Thoracic aorta (tissue), 2 donors: ENCODE data around the gene BSG. TPM values are rescaled to one million over a fixed set of nuclear protein-coding genes. Genes with fewer than 3 reads are reported as not detected.

Experiments used
- ATAC-seq: fragments of 150-250 bp; one replicate; pipeline ENCODE4 v1.8.0; 2017; ENCODE audit warnings: low read depth; ENCODE audit not compliant: insufficient number of reproducible peaks, low FRiP score
- DNase-seq: peaks from one replicate; pipeline ENCODE4 v3.0.0-alpha.2; 2020; ENCODE audit warnings: low spot score
- H3K27ac ChIP-seq, 2 donors: fragments of 200-600 bp; sonication (generic); 1 replicate in 1 of 2; 2 replicates in 1 of 2; pipeline ENCODE4 v1.5.1; 2016; ENCODE audit warnings: mild to moderate bottlenecking in 2 of 2, moderate library complexity in 2 of 2
- H3K27me3 ChIP-seq: fragments of 200-600 bp; sonication (generic); replicated peaks from 2 replicates; pipeline ENCODE4 v1.6.0; 2016; ENCODE audit warnings: mild to moderate bottlenecking; ENCODE audit not compliant: insufficient read depth
- H3K36me3 ChIP-seq: fragments of 200-600 bp; sonication (generic); one replicate; pipeline ENCODE4 v1.5.1; 2016
- H3K4me1 ChIP-seq, 2 donors: fragments of 200-600 bp; sonication (generic); 1 replicate in 1 of 2; 2 replicates in 1 of 2; pipeline versions ENCODE4 v1.5.1 to v1.6.0; 2016; ENCODE audit warnings: low read depth in 2 of 2, mild to moderate bottlenecking in 1 of 2; ENCODE audit not compliant: control insufficient read depth in 1 of 2
- H3K4me3 ChIP-seq: fragments of 200-600 bp; sonication (generic); 2 replicates; pipeline ENCODE4 v1.5.1; 2016; ENCODE audit warnings: mild to moderate bottlenecking
- H3K9me3 ChIP-seq: fragments of 200-600 bp; sonication (generic); 2 replicates; pipeline ENCODE4 v1.5.1; 2016
- total RNA-seq, 2 donors: library from RNA; depleted of rRNA; stranded (reverse); fragments of >200 nt; gene quantifications; one replicate each; pipeline versions ENCODE4 v1.1.0 to v1.2.3, GENCODE V29; 2016
- TF ChIP-seq, protein P1 (sequence below): fragments of 200-600 bp; sonication (generic); IDR thresholded peaks from one replicate; pipeline ENCODE4 v1.5.1; 2019; ENCODE audit warnings: antibody characterized with exemption

BSG gene
- total RNA-seq, 2 donors from 2014 or later: 344 to 575 TPM

DNA sequence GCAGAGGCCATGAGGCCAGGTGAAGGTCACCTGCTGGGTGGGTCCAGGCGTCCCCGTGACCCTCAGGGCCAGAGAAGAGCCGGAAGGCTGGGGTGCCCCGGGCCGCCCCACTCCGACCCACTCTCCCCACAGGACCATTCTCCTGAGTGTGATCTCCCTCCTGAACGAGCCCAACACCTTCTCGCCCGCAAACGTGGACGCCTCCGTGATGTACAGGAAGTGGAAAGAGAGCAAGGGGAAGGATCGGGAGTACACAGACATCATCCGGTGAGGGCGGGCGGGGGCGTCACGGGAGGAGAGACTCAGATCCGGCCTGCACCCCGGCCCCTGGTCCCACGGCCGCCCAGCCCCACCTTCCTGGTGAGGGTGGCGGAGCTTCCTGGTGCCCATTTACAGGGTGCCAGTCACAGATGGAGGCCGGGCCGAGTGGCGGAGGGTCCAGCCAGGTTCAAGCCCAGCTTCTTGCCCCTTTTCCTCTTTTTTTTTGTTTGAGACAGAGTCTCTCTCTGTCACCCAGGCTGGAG, 35.5 kb upstream of the BSG start:
- Histone ChIP-seq H3K27ac (no peak overlapping the region), H3K9me3 (no peaks in the 10 kb centered on the region), H3K27me3 (no peaks in the 10 kb centered on the region), H3K4me3 (no peak overlapping the region), H3K4me1 (peaks cover 13 to 28% of the 10 kb centered on the region in 2 donors), H3K36me3 (peaks cover 48% of the 10 kb centered on the region)
- TF ChIP-seq, protein P1, sequence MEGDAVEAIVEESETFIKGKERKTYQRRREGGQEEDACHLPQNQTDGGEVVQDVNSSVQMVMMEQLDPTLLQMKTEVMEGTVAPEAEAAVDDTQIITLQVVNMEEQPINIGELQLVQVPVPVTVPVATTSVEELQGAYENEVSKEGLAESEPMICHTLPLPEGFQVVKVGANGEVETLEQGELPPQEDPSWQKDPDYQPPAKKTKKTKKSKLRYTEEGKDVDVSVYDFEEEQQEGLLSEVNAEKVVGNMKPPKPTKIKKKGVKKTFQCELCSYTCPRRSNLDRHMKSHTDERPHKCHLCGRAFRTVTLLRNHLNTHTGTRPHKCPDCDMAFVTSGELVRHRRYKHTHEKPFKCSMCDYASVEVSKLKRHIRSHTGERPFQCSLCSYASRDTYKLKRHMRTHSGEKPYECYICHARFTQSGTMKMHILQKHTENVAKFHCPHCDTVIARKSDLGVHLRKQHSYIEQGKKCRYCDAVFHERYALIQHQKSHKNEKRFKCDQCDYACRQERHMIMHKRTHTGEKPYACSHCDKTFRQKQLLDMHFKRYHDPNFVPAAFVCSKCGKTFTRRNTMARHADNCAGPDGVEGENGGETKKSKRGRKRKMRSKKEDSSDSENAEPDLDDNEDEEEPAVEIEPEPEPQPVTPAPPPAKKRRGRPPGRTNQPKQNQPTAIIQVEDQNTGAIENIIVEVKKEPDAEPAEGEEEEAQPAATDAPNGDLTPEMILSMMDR: no peak
- ATAC-seq (no peak), DNase-seq (no peak)

DNA sequence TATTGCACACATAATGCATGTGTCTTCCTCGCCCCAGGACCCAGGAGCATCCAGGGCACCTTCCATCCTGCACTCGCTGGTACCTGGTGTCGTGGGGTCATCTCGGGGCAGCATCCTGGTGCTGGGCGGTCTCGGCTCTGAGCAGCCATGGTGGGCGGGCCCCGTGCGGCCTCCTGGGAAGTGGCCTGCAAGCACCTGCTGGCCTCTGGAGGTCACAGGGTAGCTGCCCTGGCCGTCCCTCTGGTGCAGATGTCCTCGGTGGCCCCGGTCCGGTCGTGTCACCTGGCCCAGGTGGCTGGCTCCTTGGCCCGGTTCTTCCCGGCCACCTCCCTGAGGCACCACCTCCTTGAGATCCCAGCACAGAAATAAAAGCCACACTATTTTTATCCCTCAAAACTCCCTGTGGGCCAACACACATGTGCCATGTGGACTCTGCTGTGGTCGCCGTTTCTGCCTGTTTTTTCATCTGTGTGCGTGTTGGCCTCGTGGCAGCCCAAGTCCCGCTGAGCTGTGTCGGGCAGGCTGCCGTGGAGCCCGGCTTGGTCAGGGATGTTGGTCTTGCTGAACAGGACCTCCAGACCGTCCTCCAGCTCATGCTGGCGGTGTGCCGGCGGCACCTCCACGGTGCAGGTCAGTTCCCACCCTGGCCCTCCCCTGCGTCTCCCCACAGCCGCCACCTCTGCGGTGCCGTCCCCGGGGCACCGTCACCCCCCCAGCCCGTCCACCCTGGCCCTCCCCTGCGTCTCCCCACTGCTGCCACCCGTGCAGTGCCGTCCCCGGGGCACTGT, 33.6 kb upstream of the BSG start:
- ATAC-seq: no peak
- Histone ChIP-seq H3K27ac (no peak overlapping the region), H3K36me3 (peaks cover 58% of the 10 kb centered on the region), H3K4me1 (peaks cover 4 to 20% of the 10 kb centered on the region in 2 donors), H3K4me3 (no peak overlapping the region), H3K9me3 (no peaks in the 10 kb centered on the region), H3K27me3 (no peaks in the 10 kb centered on the region)
- no peak for DNase-seq
- TF ChIP-seq, protein P1: no peak

DNA sequence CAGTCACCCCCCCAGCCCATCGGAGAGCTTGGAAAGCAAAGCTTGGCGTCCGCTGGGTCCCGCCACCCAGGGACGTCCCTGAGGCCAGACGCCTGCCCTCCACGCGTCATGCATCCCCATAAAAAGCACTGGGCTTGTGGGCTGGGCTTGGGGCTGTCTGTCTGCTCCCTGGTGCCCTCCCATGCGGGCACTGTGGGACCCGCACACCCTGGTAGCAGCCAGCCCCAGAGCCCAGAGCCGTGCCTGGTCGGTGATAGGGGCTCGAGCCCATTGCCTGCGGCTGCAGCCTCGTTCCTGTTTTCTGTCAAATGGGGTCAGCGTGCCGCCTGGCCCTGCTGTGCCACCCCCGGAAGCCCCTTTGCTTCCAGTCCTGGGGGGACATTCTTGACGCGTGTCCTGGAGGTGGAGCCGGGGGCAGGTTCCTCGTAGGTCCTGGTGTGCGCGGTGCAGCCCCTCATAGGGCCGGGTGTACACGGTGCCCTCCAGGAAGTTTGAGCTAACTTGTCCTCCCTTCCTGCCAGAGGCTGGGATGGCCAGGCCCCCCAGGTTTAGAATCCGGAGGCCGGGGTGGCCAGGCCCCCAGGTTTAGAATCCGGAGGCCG, 32.9 kb upstream of the BSG start:
- H3K9me3 ChIP-seq: no peaks in the 10 kb centered on the region
- H3K36me3 ChIP-seq: peaks cover 58% of the 10 kb centered on the region
- DNase-seq: no peak
- peaks cover 0 to 13% of the 10 kb centered on the region in 2 donors for H3K4me1 ChIP-seq
- H3K27ac ChIP-seq: no peak overlapping the region
- ATAC-seq: no peak
- no peak overlapping the region for H3K4me3 ChIP-seq
- TF ChIP-seq, protein P1: no peak
- H3K27me3 ChIP-seq: no peaks in the 10 kb centered on the region

DNA sequence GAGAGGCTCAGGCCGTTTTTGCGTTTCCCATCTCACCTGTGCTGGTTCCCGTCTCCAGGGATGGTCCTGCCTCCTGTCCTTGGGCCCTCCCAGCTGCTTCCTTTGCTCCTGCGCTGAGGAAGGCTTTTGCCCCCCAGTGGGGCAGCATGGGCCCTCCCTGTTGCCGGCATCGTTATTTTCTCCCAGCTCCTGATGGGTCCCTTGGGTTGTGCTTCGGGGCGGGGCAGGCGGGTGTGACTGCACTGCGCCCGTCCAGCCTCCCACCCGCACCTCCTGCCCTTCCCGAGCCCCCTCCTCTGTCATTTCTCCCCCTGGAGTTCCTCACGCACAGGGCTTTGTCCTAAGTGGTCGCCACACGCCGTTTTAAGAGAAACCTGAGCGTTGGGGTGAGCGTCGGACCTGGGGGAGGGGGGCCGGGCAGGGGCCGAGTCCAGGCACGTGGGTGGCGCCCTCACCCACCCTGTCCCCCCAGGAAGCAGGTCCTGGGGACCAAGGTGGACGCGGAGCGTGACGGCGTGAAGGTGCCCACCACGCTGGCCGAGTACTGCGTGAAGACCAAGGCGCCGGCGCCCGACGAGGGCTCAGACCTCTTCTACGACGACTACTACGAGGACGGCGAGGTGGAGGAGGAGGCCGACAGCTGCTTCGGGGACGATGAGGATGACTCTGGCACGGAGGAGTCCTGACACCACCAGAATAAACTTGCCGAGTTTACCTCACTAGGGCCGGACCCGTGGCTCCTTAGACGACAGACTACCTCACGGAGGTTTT, 31.3 kb upstream of the BSG start:
- peaks cover 50% of the 10 kb centered on the region for H3K36me3 ChIP-seq
- H3K9me3 ChIP-seq: no peaks in the 10 kb centered on the region
- H3K27ac ChIP-seq: no peak overlapping the region
- H3K27me3 ChIP-seq: no peaks in the 10 kb centered on the region
- no peak overlapping the region for H3K4me3 ChIP-seq
- H3K4me1 ChIP-seq: no peaks in the 10 kb centered on the region
- ATAC-seq (no peak), DNase-seq (no peak)
- TF ChIP-seq, protein P1: no peak

DNA sequence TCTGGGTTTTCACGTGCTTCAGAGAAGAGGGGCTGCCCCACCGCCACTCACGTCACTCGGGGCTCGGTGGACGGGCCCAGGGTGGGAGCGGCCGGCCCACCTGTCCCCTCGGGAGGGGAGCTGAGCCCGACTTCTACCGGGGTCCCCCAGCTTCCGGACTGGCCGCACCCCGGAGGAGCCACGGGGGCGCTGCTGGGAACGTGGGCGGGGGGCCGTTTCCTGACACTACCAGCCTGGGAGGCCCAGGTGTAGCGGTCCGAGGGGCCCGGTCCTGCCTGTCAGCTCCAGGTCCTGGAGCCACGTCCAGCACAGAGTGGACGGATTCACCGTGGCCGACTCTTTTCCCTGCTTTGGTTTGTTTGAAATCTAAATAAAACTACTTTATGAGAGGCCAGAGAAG, 30.7 kb upstream of the BSG start:
- Histone ChIP-seq H3K4me1 (no peaks in the 10 kb centered on the region), H3K27me3 (no peaks in the 10 kb centered on the region), H3K9me3 (no peaks in the 10 kb centered on the region), H3K4me3 (no peak overlapping the region), H3K27ac (no peak overlapping the region), H3K36me3 (peaks cover 44% of the 10 kb centered on the region)
- ATAC-seq (no peak), DNase-seq (no peak)
- TF ChIP-seq, protein P1: no peak
